ENCODE measurements around the gene CKM. TPM values are rescaled to one million over a fixed set of nuclear protein-coding genes. Genes with fewer than 3 reads are reported as not detected.
"Not testable (repeated sequence)": the region's sequence is repeated elsewhere in the genome, so short reads cannot be mapped to it uniquely, and the experiment has no call there.

CKM gene
- total and polyA plus RNA-seq, 2 of the 4 experiments (the other 2 are of a cell fraction), result not detected

GRCh38 chr19:45269939-45270338 lies 52.7 kb downstream of the CKM start:
- H3K27me3 ChIP-seq (ENCODE audit: control insufficient read depth, insufficient read depth, low read length); H4K8ac ChIP-seq (ENCODE audit: low read depth in 2 of 2, low read length in 2 of 2); H2BK120ac ChIP-seq (ENCODE audit: low read depth, low read length); H3K23ac ChIP-seq (ENCODE audit: low read depth, low read length); H3K27ac ChIP-seq (ENCODE audit: insufficient read depth, low read length); H3K4me3 ChIP-seq (ENCODE audit: insufficient read depth, low read depth, low read length); in situ Hi-C loops (cut with MboI; ENCODE audit: low sequenced_read_pairs); POLR2A ChIA-PET (ENCODE audit: unreplicated experiment); H3K18ac ChIP-seq (ENCODE audit: low read depth, low read length); dilution Hi-C loops (cut with HindIII; ENCODE audit: low sequenced_read_pairs, unreplicated experiment); H3K4me2 ChIP-seq (ENCODE audit: low read depth, low read length); ATAC-seq (ENCODE audit: low read depth); H2BK20ac ChIP-seq (ENCODE audit: low read depth, low read length); H4K5ac ChIP-seq (ENCODE audit: low read depth, low read length); H2BK15ac ChIP-seq (ENCODE audit: low read depth, low read length); DNase-seq; H2AFZ ChIP-seq (replicated peaks; ENCODE audit: low read length, poor library complexity); H2BK5ac ChIP-seq (ENCODE audit: low read depth, low read length, poor library complexity, severe bottlenecking); BruUV-seq (replicated peaks); H2AK5ac ChIP-seq (ENCODE audit: low read depth, low read length); CTCF ChIA-PET; intact Hi-C loops (cut with micrococcal nuclease); H3K9me3 ChIP-seq (ENCODE audit: control insufficient read depth, insufficient read depth, low read length); H2AK9ac ChIP-seq (replicated peaks; ENCODE audit: low read depth, low read length, poor library complexity); H3K9ac ChIP-seq (ENCODE audit: low read depth, low read length); H3K56ac ChIP-seq (ENCODE audit: extremely low read depth, insufficient read depth, low read length); H3K4me1 ChIP-seq (ENCODE audit: control insufficient read depth, insufficient read depth, low read length); H3K14ac ChIP-seq (replicated peaks; ENCODE audit: low read depth, low read length); H3K4ac ChIP-seq (ENCODE audit: low read depth, low read length); H4K91ac ChIP-seq (ENCODE audit: insufficient read depth, low read depth, low read length): not testable (repeated sequence)
- 100% methylated on average over 5 of the region's 13 CpGs; no CpG with 5 or more reads in 1 of the 2 experiments for WGBS, 2 experiments (ENCODE audit: extremely low coverage in 2 of 2, insufficient read length in 1 of 2)
- Histone ChIP-seq H3K79me1 (ENCODE audit: low read depth in 1 of 2, low read length in 2 of 2) (peaks cover 15 to 18% of the 10 kb centered on the region in 2 experiments; a peak in 3 of 4 replicates), H3K36me3 (ENCODE audit: control insufficient read depth, insufficient read depth, low read length) (peaks cover 47% of the 10 kb centered on the region), H3K9me1 (ENCODE audit: insufficient read depth, low read length) (peaks cover 11% of the 10 kb centered on the region), H4K20me1 (ENCODE audit: insufficient read depth, low read length) (peaks cover 18% of the 10 kb centered on the region)

Measured in IMR-90 (cell line).